Spleen (tissue), 7 donors: Measurements from ENCODE around the gene JAZF1.

ENCODE experiments used
- POLR2A ChIP-seq, 3 donors: fragments of 450-650 bp; IDR thresholded peaks; one replicate each; pipeline ENCODE4 v1.5.1; 2017; ENCODE audit warnings: antibody characterized with exemption in 3 of 3, mild to moderate bottlenecking in 1 of 3
- TF ChIP-seq, protein P1 (sequence below), 11 experiments: fragments of 200-600 bp in 7 of 11; fragments of 450-650 bp in 4 of 11; sonication (generic) in 4 of 11; IDR thresholded peaks in 8 of 11; conservative IDR thresholded peaks in 3 of 11; 1 replicate in 7 of 11; 2 replicates in 4 of 11; pipeline versions ENCODE4 v1.4.0 to v1.8.0; 2016 to 2021; ENCODE audit warnings: antibody characterized with exemption in 11 of 11, inconsistent platforms in 4 of 11, mild to moderate bottlenecking in 1 of 11
- donor health status: DM: no; HTN: no; CAD: no; lungs with moderate emphysema.
- donor health status: DM: no; HTN: no; CAD: no.
- donor health status: DM: no; HTN: no; CAD: no.

DNA sequence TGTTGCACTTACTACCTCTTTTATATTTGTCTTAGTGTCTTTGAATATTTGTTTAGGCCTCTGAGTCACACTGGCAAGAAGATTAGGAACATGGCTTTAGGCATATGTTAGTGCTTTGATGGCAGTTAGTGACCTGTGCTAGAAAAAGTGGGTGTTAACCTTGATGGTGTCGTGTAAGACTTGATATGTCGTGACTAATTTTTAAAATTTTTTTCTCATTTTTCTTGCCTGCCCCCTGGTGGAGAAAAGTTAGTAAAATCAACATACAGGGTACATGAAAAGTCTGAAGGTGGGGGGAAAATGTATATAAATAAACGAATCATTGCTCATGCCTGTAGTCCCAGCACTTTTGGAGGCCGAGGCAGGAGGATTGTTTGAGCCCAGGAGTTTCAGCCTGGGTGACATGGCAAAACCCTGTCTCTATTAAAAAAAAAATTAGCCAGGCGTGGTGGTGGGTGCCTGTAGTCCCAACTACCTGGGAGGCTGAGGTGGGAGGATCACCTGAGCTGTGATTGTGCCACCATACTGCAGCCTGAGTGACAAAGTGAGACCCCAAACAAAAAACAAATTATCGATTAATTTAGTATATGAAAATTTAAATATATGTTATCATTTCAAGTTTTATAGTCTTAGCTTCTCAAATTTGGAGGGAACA lies 396.1 kb downstream of the JAZF1 start:
- TF ChIP-seq, protein P1, sequence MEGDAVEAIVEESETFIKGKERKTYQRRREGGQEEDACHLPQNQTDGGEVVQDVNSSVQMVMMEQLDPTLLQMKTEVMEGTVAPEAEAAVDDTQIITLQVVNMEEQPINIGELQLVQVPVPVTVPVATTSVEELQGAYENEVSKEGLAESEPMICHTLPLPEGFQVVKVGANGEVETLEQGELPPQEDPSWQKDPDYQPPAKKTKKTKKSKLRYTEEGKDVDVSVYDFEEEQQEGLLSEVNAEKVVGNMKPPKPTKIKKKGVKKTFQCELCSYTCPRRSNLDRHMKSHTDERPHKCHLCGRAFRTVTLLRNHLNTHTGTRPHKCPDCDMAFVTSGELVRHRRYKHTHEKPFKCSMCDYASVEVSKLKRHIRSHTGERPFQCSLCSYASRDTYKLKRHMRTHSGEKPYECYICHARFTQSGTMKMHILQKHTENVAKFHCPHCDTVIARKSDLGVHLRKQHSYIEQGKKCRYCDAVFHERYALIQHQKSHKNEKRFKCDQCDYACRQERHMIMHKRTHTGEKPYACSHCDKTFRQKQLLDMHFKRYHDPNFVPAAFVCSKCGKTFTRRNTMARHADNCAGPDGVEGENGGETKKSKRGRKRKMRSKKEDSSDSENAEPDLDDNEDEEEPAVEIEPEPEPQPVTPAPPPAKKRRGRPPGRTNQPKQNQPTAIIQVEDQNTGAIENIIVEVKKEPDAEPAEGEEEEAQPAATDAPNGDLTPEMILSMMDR (IDR thresholded peaks at IDR 0.05 in 8 of 11, conservative IDR thresholded peaks at IDR 0.05 in 3 of 11) = peak in 10 of 11 experiments; percentile 23 to 62 (median 51)
- TF ChIP-seq POLR2A (IDR thresholded peaks at IDR 0.05) = no peak
